ENCODE results near the gene IRF5. TPM values are rescaled to one million over a fixed set of nuclear protein-coding genes. Genes with fewer than 3 reads are reported as not detected.

IRF5 gene
- total RNA-seq, 1 donor from 2014 or later: 0.36 TPM

GRCh38 chr7:128903621-128904361, 33.9 kb upstream of the IRF5 start:
- Mint-ChIP-seq H3K27me3 (ENCODE audit: low read depth, unreplicated experiment) (peaks cover 43% of the 10 kb centered on the region), H3K36me3 (ENCODE audit: low read depth, unreplicated experiment) (peaks cover 8% of the 10 kb centered on the region), H3K4me1 (ENCODE audit: low read depth, unreplicated experiment) (peaks cover 2% of the 10 kb centered on the region), H3K27ac (ENCODE audit: unreplicated experiment) (no peak overlapping the region), H3K9me3 (ENCODE audit: unreplicated experiment) (peaks cover 9% of the 10 kb centered on the region), H3K4me3 (ENCODE audit: unreplicated experiment) (no peak overlapping the region)
- Histone ChIP-seq H3K27ac (ENCODE audit: low read depth, low read length) (no peak overlapping the region), H3K79me2 (ENCODE audit: insufficient read depth, low read length) (no peaks in the 10 kb centered on the region), H3K4me2 (ENCODE audit: low read length) (no peak overlapping the region), H3K36me3 (ENCODE audit: insufficient read depth, low read length) (no peaks in the 10 kb centered on the region), H3K4me1 (ENCODE audit: insufficient read depth, low read length) (no peaks in the 10 kb centered on the region), H3K9ac (ENCODE audit: low read length) (no peak overlapping the region), H3K27me3 (ENCODE audit: insufficient read depth, low read length) (peaks cover 6% of the 10 kb centered on the region), H2AFZ (ENCODE audit: low read depth, low read length) (no peak overlapping the region), H3K9me3 (ENCODE audit: insufficient read depth, low read depth, low read length) (no peaks in the 10 kb centered on the region), H3K4me3 (ENCODE audit: insufficient read depth, low read depth, low read length) (no peak overlapping the region), H4K20me1 (ENCODE audit: insufficient read depth, low read length) (no peaks in the 10 kb centered on the region)
- no peak for DNase-seq (ENCODE audit: low read depth)
- TF ChIP-seq CTCF (IDR thresholded peaks at IDR 0.05; ENCODE audit: insufficient read depth, low read depth, low read length): no peak
- no peak for TF ChIP-seq EZH2 (IDR thresholded peaks at IDR 0.05; ENCODE audit: insufficient read depth, low read length)
- FAIRE-seq: no peak

GRCh38 chr7:128904381-128905197, 33.1 kb upstream of the IRF5 start:
- H3K4me3 ChIP-seq (ENCODE audit: insufficient read depth, low read depth, low read length): no peak overlapping the region
- H3K9ac ChIP-seq (ENCODE audit: low read length): no peak overlapping the region
- no peak overlapping the region for H3K27ac ChIP-seq (ENCODE audit: low read depth, low read length)
- H3K27me3 ChIP-seq (ENCODE audit: insufficient read depth, low read length): peaks cover 13% of the 10 kb centered on the region
- H3K36me3 ChIP-seq (ENCODE audit: insufficient read depth, low read length): no peaks in the 10 kb centered on the region
- Mint-ChIP-seq H3K27me3 (ENCODE audit: low read depth, unreplicated experiment) (peaks cover 51% of the 10 kb centered on the region), H3K4me3 (ENCODE audit: unreplicated experiment) (no peak overlapping the region), H3K27ac (ENCODE audit: unreplicated experiment) (no peak overlapping the region), H3K36me3 (ENCODE audit: low read depth, unreplicated experiment) (peaks cover 8% of the 10 kb centered on the region), H3K9me3 (ENCODE audit: unreplicated experiment) (peaks cover 6% of the 10 kb centered on the region), H3K4me1 (ENCODE audit: low read depth, unreplicated experiment) (peaks cover 4% of the 10 kb centered on the region)
- no peaks in the 10 kb centered on the region for H3K9me3 ChIP-seq (ENCODE audit: insufficient read depth, low read depth, low read length)
- no peak overlapping the region for H3K4me2 ChIP-seq (ENCODE audit: low read length)
- H2AFZ ChIP-seq (ENCODE audit: low read depth, low read length): no peak overlapping the region
- peak; percentile 23 for DNase-seq (ENCODE audit: low read depth)
- H4K20me1 ChIP-seq (ENCODE audit: insufficient read depth, low read length): no peaks in the 10 kb centered on the region
- FAIRE-seq: no peak
- TF ChIP-seq CTCF (IDR thresholded peaks at IDR 0.05; ENCODE audit: insufficient read depth, low read depth, low read length): peak; percentile 63
- no peak for TF ChIP-seq EZH2 (IDR thresholded peaks at IDR 0.05; ENCODE audit: insufficient read depth, low read length)
- no peaks in the 10 kb centered on the region for H3K79me2 ChIP-seq (ENCODE audit: insufficient read depth, low read length)
- H3K4me1 ChIP-seq (ENCODE audit: insufficient read depth, low read length): peaks cover under 1% of the 10 kb centered on the region
